ENCODE results near the gene C5orf47. TPM values are rescaled to one million over a fixed set of nuclear protein-coding genes. Genes with fewer than 3 reads are reported as not detected.

C5orf47 gene
- total RNA-seq, 4 donors from 2014 or later = not detected

DNA sequence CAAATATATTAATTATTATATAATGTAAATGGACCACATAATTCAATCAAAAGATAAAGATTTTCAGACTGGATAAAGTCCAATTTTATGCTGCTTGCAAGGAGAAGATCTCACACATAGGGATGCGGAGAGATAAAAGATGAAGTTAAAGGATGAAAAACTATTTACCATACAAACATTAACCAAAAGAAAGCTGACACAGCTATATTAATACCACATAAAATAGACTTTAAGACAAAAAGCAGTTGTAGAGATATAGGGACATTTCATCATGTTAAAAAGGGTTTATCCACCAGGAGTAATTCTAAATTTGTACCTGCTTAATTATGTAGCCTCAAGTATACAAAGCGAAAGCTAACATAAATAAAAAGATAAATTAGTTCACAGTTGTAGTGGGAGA is 41.3 kb downstream of the C5orf47 start:
- WGBS, 2 donors (ENCODE audit: low coverage in 1 of 2) = 79 to 83% methylated on average over 2 of the region's 2 CpGs

DNA sequence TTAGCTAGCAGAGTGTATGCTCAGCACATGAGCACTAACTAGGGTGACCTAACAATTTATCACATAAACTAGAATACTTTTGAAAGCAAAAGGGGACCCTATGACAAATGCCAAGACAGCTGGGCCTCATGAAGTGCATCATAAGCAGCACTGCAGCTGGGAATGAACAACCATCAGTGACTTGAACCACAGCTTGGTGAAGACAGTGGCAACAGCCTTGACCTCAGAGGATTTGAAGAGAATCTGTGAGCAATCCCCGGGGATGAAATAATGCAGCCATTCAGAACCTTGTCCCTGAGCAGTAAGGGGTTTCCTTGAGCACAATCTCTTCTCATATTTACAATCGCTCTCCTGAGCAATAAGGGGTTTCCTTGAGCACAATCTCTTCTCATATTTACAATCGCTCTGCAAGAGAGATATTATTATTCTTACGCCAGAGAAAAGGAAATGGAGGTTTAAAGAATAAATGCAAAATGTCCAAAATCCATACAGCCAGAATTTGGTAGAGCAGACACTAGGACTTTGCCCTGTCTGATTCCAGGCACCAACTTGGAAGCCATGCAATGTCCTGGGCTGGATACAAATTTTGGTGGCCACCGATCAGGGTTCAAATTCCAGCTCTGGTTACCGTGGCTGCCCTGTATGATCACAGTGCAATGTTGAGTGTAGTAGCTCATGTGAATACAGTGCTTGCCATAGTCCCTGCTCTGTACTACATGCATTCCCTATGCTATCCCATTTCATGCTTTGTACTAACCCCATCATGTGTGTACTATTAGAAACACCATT is 55.7 kb downstream of the C5orf47 start:
- intact Hi-C loops (cut with DNase I; ENCODE audit: low total_unique reads) = no loop called here
- 73 to 83% methylated on average over 2 to 6 of the region's 6 CpGs for WGBS, 2 donors (ENCODE audit: low coverage in 1 of 2)
- in situ Hi-C loops (cut with MboI; ENCODE audit: low pct_ligation_motif_present in 1 of 4, low pct_unique_long_range_greater_than_20kb in 1 of 4, low sequenced_read_pairs in 3 of 4) = loop anchor here (10.0 to 25.0 kb wide), 2 partner anchors 268 to 270 kb away; no protein-coding TSS in a partner anchor

More for the DNA sequence above, 41.3 kb downstream of the C5orf47 start:
- Histone ChIP-seq H3K36me3 (no peaks in the 10 kb centered on the region), H3K27me3 (no peaks in the 10 kb centered on the region), H3K27ac (no peak overlapping the region), H3K4me1 (no peaks in the 10 kb centered on the region), H3K9me3 (no peaks in the 10 kb centered on the region), H3K4me3 (no peak overlapping the region)
- in situ Hi-C loops (cut with MboI; ENCODE audit: low pct_ligation_motif_present in 1 of 4, low pct_unique_long_range_greater_than_20kb in 1 of 4, low sequenced_read_pairs in 3 of 4) (loop anchor here in 1 of 4 donors (25.0 kb wide), 1 partner anchor 282 kb away; no protein-coding TSS in a partner anchor), intact Hi-C loops (cut with DNase I; ENCODE audit: low total_unique reads) (no loop called here)
- TF ChIP-seq POLR2A (IDR thresholded peaks at IDR 0.05) (no peak), EP300 (IDR thresholded peaks at IDR 0.05; ENCODE audit: low read depth) (no peak), POLR2AphosphoS5 (IDR thresholded peaks at IDR 0.05) (no peak)
- TF ChIP-seq, protein P1, sequence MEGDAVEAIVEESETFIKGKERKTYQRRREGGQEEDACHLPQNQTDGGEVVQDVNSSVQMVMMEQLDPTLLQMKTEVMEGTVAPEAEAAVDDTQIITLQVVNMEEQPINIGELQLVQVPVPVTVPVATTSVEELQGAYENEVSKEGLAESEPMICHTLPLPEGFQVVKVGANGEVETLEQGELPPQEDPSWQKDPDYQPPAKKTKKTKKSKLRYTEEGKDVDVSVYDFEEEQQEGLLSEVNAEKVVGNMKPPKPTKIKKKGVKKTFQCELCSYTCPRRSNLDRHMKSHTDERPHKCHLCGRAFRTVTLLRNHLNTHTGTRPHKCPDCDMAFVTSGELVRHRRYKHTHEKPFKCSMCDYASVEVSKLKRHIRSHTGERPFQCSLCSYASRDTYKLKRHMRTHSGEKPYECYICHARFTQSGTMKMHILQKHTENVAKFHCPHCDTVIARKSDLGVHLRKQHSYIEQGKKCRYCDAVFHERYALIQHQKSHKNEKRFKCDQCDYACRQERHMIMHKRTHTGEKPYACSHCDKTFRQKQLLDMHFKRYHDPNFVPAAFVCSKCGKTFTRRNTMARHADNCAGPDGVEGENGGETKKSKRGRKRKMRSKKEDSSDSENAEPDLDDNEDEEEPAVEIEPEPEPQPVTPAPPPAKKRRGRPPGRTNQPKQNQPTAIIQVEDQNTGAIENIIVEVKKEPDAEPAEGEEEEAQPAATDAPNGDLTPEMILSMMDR (IDR thresholded peaks at IDR 0.05) = no peak
- no peak for DNase-seq

DNA sequence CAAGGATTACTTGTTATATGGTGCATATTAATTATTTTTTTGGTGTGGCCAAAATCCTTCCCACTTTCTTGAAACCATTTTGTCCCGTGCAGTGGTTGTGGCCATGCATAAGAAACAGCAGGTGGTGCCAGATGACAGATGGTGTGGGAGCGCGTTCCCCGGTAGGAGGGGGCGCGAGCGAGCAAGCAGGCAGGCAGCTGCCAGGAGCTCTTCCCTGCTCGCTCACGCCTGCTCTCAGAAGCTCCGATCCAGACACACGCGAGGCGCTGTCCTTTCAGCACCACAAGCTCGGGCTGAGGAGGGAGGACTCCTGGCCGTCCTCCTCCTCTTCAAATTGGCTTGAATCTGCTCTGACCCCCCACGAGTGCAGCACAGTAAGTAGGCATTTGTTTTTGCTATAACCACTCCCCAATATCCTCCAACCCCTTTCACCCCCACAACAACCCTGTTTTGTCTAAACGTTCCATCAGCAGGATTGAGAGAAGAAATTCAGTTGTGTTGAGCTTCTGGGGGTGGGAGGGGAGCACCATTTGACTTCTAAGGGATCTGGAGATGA is 56.6 kb downstream of the C5orf47 start, which contains the start of gene NSG2:
NSG2 (plus strand) TSS at position 237 of the 556 bp plus-strand sequence. CDS start 1,050 bp downstream, outside the sequence.
- in situ Hi-C loops (cut with MboI; ENCODE audit: low pct_ligation_motif_present in 1 of 4, low pct_unique_long_range_greater_than_20kb in 1 of 4, low sequenced_read_pairs in 3 of 4) = loop anchor here (10.0 to 25.0 kb wide), 2 partner anchors 267 to 269 kb away; no protein-coding TSS in a partner anchor

More for the DNA sequence above, 55.7 kb downstream of the C5orf47 start:
- no peak for DNase-seq
- H3K27me3 ChIP-seq = peaks cover 3% of the 10 kb centered on the region
- no peak overlapping the region for H3K27ac ChIP-seq
- TF ChIP-seq EP300 (IDR thresholded peaks at IDR 0.05; ENCODE audit: low read depth) (no peak), POLR2A (IDR thresholded peaks at IDR 0.05) (no peak), POLR2AphosphoS5 (IDR thresholded peaks at IDR 0.05) (no peak)
- TF ChIP-seq, protein P1 (IDR thresholded peaks at IDR 0.05) = no peak
- no peaks in the 10 kb centered on the region for H3K4me1 ChIP-seq
- H3K4me3 ChIP-seq = no peak overlapping the region
- H3K9me3 ChIP-seq = no peaks in the 10 kb centered on the region
- no peaks in the 10 kb centered on the region for H3K36me3 ChIP-seq

DNA sequence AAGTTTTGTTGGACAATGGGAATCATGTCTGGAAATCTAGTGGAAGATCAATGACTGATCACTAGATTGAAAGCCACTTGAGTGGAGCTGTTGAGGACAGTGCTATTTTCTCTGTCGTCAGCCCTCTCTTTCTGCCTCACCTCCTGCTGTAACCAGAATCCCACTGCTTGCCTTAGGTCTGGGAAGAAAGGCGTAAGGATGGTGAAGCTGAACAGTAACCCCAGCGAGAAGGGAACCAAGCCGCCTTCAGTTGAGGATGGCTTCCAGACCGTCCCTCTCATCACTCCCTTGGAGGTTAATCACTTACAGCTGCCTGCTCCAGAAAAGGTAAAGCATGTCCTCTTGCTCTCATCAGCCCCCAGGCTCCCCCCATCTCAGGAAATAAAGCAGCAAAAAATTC is 57.6 kb downstream of the C5orf47 start:
- Histone ChIP-seq H3K9me3 (no peaks in the 10 kb centered on the region), H3K4me1 (no peaks in the 10 kb centered on the region), H3K27me3 (no peaks in the 10 kb centered on the region), H3K27ac (no peak overlapping the region), H3K36me3 (no peaks in the 10 kb centered on the region), H3K4me3 (no peak overlapping the region)
- in situ Hi-C loops (cut with MboI; ENCODE audit: low pct_ligation_motif_present in 1 of 4, low pct_unique_long_range_greater_than_20kb in 1 of 4, low sequenced_read_pairs in 3 of 4) = loop anchor here (10.0 to 25.0 kb wide), 2 partner anchors 266 to 268 kb away; no protein-coding TSS in a partner anchor
- TF ChIP-seq, protein P1 (IDR thresholded peaks at IDR 0.05) = no peak
- TF ChIP-seq POLR2AphosphoS5 (IDR thresholded peaks at IDR 0.05) (no peak), EP300 (IDR thresholded peaks at IDR 0.05; ENCODE audit: low read depth) (no peak), POLR2A (IDR thresholded peaks at IDR 0.05) (no peak)
- intact Hi-C loops (cut with DNase I; ENCODE audit: low total_unique reads) = no loop called here
- WGBS, 2 donors (ENCODE audit: low coverage in 1 of 2) = 50 to 87% methylated on average over 2 to 5 of the region's 5 CpGs
- no peak for DNase-seq

More for the DNA sequence above, 56.6 kb downstream of the C5orf47 start, which contains the start of gene NSG2:
- peak; percentile 64 for DNase-seq
- no peaks in the 10 kb centered on the region for H3K4me1 ChIP-seq
- no peaks in the 10 kb centered on the region for H3K27me3 ChIP-seq
- H3K4me3 ChIP-seq = no peak within 1 kb of the TSS
- no peak within 1 kb of the TSS for H3K27ac ChIP-seq
- no peaks in the 10 kb centered on the region for H3K9me3 ChIP-seq
- intact Hi-C loops (cut with DNase I; ENCODE audit: low total_unique reads) = no loop called here
- no peak for TF ChIP-seq POLR2AphosphoS5 (IDR thresholded peaks at IDR 0.05)
- TF ChIP-seq, protein P1 (IDR thresholded peaks at IDR 0.05) = peak in 4 of 5 experiments; percentile 24 to 40 (median 34)
- H3K36me3 ChIP-seq = no peaks in the 10 kb centered on the region
- 4 to 6% methylated on average over 9 to 17 of the region's 17 CpGs for WGBS, 2 donors (ENCODE audit: low coverage in 1 of 2)

All from transverse colon (tissue), 4 donors.